GM12865 (cell line): ENCODE results near the gene SLAMF6.
A peak's percentile ranks its signal among the peaks of the same experiment; 100 is the strongest.
"Not testable (repeated sequence)": the region's sequence is repeated elsewhere in the genome, so short reads cannot be mapped to it uniquely, and the experiment has no call there.

Experiments
- DNase-seq: peaks from one replicate; pipeline ENCODE4 v3.0.0; 2010; ENCODE audit warnings: low read depth
- H3K4me3 ChIP-seq: 2 replicates; pipeline ENCODE4 v1.5.1; 2011; ENCODE audit warnings: mild to moderate bottlenecking, low read depth, low read length, control low read depth
- CTCF ChIP-seq: IDR thresholded peaks from 2 replicates; pipeline ENCODE4 v1.5.1; 2011; ENCODE audit warnings: low read length, control low read depth, low read depth, inconsistent platforms; ENCODE audit not compliant: insufficient read depth; ENCODE audit errors: missing control alignments

Gene SLAMF6

GRCh38 chr1:160534823-160535605, 12.0 kb upstream of the SLAMF6 start:
- DNase-seq: no peak

GRCh38 chr1:160532557-160532813, 9.4 kb upstream of the SLAMF6 start:
- not testable (repeated sequence) for DNase-seq, H3K4me3 ChIP-seq

More at GRCh38 chr1:160534823-160535605, 12.0 kb upstream of the SLAMF6 start:
- H3K4me3 ChIP-seq: no peak overlapping the region
- TF ChIP-seq CTCF: no peak

- not testable (repeated sequence) for H3K4me3 ChIP-seq, DNase-seq
Measured at GRCh38 chr1:160531809-160532556, 8.9 kb upstream of the SLAMF6 start.

DNA sequence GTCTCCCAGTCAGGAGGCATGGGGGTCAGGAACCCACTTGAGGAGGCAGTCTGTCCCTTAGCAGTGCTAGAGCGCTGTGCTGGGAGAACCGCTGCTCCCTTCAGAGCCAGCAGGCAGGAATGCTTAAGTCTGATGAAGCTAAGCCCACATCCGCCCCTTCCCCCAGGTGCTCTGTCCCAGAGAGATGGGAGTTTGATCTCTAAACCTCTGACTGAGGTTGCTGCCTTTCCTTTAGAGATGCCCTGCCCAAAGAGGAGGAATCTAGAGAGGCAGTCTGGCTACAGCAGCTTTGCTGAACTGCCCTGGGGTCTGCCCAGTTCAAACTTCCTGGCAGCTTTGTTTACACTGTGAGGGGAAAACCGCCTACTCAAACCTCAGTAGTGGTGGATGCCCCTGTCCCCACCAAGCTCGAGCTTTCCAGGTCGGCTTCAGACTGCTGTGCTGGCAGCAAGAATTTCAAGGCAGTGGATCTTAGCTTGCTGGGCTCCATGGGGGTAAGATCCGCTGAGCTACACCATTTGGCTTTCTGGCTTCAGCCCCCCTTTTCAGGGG, 6.4 kb upstream of the SLAMF6 start:
- H3K4me3 ChIP-seq: not testable (repeated sequence)

GRCh38 chr1:160523789-160524188, 734 bp upstream of the SLAMF6 start:
- not testable (repeated sequence) for DNase-seq, H3K4me3 ChIP-seq

More for the DNA sequence above, 6.4 kb upstream of the SLAMF6 start:
- not testable (repeated sequence) for DNase-seq

DNA sequence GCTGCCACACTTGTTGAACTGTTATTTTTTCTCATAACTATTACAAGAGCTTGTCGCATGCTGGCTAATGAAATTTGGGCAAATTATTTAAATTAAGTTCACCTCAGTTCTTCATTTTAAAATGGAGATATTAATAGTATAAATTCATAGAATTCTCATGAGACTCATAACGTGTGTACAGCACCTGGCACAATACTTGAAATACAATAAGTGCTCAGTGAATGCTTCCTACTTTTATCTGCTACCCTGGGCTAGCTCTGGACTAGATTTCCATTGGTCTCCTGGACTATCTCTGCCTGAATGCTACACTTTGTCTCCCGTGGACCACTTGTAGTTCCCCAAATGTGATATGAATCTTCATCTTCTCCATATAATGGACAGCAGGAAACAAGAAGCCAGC, 919 bp downstream of the SLAMF6 start:
- H3K4me3 ChIP-seq: peak overlapping the region; percentile 88
- peak; percentile 31 for DNase-seq
- TF ChIP-seq CTCF: no peak

GRCh38 chr1:160521554-160521953, 1.5 kb downstream of the SLAMF6 start:
- peak; percentile 47 for DNase-seq
- peak overlapping the region; percentile 88 for H3K4me3 ChIP-seq
- TF ChIP-seq CTCF: no peak

DNA sequence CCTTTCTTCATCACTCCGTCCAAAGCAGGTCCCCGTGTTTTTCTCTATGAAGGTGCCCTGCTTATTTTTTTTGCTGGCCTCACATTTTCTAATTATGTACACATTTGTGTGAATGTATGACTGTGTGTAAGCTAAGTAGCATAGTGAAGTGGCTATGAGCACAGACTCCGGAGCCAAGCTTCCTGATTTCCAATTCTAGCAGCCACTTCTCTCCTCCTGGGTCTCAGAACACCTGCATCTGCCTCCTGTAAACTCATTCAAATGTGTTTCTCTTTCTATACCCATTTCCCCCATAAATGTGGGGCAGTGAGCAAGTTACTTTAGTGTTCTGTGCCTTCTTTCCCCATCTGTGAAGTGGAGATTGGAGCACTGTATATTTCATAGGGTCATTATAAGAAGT, 2.1 kb downstream of the SLAMF6 start:
- peak; percentile 69 for DNase-seq
- TF ChIP-seq CTCF: no peak
- H3K4me3 ChIP-seq: peak overlapping the region; percentile 88

DNA sequence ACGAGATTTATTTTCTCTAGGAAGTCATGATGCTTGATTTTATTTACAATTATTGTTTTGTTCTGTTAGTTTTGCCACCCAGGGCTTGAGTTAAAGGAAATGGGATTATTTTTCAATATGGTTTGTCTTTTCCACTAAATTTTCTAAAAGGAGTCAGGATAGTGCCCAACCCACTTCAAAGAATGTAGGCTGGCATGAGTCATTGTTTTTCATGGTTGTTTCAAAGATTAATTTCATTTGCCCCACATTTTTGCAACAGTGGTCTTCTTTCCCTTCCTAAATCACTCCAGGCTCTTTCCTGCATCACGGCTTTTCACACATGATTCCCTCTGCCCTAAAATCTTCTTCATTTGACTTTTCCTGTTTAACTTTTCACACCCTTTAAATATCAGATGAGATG, 2.5 kb downstream of the SLAMF6 start:
- no peak for DNase-seq
- H3K4me3 ChIP-seq: peak overlapping the region; percentile 88
- TF ChIP-seq CTCF: no peak
